HG03378 (cell line): ENCODE measurements around the gene KRTAP4-3.
"Not testable (repeated sequence)": the region's sequence is repeated elsewhere in the genome, so short reads cannot be mapped to it uniquely, and the experiment has no call there.

Experiments
- ATAC-seq: cut with Tn5 transposase; IDR thresholded peaks from one replicate; pipeline ENCODE4 v1.9.1; 2021; ENCODE audit warnings: mild to moderate bottlenecking, moderate library complexity; ENCODE audit not compliant: unreplicated experiment

KRTAP4-3 gene

DNA sequence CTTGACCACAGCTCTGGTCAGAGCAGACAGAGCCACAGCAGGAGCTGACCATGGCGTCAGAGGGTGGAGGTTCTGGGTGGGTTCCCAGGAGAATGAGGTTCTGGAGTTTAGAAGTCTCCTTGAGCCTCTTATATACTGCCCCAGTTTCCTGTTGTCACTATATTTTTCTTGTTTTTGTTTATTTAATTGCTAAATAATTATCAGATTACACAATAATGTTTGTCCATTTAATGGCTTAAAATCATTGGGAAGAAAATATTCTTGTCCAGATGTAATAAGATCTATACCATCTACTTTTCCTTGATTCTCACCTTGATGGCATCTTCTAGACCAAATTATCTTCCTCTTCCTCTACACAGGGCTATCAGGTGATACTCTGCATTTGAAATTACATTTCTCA, at the start of gene KRTAP4-3:
TSS of gene KRTAP4-3 (minus strand) at position 101 of the 400 bp plus-strand sequence. CDS start at position 52, 49 bp downstream.
- no peak for ATAC-seq

DNA sequence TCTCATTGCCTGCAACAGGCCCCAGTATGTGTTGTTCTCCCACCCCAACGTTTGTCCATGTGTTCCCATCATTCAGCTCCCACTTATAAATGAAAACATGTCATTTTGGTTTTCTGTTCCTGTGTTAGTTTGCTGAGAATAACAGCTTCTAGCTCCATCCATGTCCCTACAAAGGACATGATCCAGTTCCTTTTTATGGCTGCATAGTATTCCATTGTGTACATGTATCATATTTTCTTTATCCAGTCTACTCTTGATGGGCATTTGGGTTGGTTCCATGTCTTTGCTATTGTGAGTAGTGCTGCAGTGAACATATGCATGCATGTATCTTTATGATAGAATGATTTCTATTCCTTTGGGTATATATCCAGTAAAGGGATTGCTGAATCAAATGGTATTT, 47.7 kb upstream of the KRTAP4-3 start:
- no peak for ATAC-seq

DNA sequence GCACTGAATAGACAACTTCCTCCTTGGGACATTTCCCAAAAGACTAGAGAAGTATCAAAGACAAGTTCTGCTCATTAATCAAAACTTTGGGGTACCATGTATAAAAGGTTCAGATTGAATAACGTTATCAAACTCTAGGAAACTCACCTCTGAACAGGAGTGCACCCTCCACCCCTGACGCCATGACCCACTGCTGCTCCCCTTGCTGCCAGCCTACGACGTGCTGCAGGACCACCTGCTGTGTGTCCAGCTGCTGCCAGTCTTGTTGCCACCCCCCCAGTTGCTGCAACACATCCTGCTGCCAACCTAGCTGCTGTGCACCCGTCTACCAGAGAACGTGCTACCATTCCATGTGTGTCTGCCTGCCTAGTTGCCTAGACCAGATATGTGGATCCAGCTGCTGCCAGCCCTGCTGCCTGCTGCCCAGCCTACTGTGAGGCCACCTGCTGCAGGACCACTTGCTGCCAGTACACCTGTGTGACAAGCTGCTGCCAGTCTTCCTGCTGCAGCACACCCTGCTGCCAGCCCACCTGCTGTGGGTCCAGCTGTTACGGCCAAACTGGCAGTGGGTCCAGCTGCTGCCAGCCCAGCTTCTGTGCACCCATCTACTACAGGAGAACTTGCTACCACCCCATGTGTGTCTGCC, 44.6 kb upstream of the KRTAP4-3 start:
- no peak for ATAC-seq

DNA sequence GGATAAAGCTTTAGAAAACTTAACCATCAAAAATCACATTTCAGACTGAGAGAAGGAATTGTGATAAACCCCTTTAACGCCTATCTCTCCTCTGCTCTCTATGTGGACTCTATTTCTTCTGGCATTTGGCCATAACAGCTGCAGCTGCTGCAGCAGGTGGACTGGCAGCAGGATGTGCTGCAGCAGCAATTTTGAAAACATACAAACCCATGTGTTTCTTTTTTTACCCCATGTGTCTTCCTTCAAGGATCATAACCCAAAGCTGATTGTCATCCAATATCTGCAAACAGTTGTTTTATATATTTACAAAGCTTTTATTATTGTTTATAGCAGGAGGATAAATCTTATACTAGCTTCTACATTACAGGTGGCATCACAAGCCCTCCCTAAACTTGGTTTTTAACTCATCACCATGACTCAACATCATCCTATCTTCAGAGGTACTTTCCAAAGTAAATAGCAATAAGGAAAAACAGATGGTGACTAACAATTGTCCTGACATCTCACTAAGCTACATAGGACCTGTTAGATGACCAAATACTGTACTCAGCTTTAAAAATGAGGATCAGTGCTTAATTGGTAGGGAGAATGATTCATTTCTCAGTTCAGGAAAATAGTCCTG, 43.9 kb upstream of the KRTAP4-3 start:
- no peak for ATAC-seq

DNA sequence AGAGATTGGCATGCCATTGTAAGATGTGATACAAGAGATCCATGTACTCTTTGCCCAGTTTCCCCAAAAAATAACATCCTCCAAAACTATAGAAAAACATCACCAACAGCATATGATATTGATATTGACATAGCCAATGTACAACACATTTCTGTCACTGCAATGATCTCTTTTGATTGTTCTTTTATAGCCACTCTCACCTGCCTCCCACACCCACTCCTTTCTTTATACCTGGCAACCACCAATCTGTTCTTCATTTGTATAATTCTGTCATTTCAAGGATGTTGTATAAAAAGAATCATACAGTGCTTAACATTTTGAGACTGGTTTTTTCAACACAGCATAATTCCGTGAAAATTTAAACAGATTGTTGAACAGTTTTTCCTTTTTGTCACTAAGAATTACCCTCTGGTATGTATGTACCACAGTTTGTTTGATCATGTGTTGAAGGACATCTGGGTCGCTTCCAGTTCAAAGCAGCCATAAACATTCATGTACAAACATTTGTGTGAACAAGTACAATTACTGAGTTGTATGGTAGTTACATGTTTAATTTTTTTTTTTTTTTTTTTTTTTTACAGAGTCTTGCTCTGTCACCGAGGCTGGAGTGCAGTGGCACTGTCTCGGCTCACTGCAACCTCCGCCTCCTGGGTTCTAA, 31.5 kb upstream of the KRTAP4-3 start:
- no peak for ATAC-seq

DNA sequence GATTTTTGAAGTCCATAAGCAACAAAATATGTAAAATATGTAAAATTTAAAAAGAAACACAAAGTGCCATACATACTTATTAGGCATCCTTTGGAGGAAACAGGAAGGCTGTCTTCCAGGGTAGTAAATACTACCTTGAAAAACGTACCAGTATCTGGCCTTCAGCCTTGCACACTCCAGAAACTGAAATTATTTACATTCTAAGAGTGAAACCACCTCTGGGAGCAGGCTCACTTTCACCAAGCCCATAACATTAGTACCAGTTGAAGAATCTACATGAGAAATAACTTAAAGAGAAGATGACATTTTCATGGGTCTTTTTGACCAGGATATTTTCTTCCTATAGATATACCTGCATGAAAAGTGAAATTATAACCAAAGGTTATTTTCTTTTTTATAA, 28.0 kb upstream of the KRTAP4-3 start:
- no peak for ATAC-seq

DNA sequence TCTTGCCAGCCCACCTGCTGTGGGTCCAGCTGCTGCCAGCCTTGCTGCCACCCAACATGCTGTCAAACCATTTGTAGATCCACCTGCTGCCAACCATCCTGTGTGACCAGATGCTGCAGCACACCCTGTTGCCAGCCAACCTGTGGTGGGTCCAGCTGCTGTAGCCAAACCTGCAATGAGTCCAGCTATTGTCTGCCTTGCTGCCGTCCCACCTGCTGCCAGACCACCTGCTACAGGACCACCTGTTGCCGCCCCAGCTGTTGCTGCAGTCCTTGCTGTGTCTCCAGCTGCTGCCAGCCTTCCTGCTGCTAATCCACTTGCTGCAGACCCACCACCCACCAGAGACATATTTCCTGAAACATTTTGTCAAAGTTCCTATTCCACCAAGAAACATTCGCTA, 22.3 kb upstream of the KRTAP4-3 start:
- ATAC-seq: no peak

DNA sequence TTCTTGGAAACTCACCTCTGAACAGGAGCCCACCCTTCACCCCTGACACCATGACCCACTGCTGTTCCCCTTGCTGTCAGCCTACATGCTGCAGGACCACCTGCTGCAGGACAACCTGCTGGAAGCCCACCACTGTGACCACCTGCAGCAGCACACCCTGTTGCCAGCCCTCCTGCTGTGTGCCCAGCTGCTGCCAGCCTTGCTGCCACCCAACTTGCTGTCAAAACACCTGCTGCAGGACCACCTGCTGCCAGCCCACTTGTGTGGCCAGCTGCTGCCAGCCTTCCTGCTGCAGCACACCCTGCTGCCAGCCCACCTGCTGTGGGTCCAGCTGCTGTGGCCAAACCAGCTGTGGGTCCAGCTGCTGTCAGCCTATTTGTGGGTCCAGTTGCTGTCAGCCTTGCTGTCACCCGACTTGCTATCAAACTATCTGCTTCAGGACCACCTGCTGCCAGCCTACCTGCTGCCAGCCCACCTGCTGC, 21.9 kb upstream of the KRTAP4-3 start, which contains the start of gene KRTAP9-1:
TSS of gene KRTAP9-1 (plus strand) at position 51 of the 482 bp plus-strand sequence. CDS start at position 51, 0 bp downstream.
- ATAC-seq: not testable (repeated sequence)

DNA sequence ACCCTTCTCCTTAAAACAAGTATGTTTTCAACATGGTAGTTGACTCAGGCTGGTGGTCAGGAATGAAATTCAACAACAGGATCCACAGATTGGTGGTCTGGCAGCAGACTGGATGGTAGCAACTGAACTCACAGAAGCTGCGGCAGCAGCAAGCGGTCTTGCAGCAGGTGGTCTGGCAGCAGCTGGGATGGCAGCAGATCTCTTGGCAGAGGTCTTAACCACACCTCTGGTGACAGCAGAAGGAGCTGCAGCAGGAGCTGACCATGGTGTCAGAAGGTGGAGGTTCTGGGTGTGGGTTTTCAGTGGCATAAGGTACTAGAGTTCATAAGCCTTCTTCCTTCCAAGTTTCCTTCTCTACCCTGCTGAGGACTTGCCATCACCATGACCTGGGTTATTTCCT, 18.9 kb upstream of the KRTAP4-3 start:
- no peak for ATAC-seq

DNA sequence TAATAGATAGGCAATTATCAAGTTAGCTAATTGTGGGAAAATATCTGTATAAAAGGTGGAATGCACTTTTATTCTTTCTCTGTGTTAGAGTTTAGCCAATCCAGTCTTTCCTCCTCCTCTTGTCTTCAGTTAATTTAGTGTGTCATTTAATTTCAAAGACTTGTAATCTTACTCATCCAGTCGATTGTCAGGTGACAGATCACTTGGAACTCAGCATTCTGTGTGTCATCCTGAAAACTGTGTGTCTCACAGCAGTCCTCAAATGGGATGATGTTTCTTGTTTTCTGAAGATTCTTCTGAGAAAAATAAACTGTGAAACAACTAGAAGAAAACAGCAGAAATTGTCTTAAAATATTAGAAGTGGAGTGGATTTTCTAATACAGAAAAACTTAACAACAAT, 17.0 kb upstream of the KRTAP4-3 start:
- no peak for ATAC-seq

DNA sequence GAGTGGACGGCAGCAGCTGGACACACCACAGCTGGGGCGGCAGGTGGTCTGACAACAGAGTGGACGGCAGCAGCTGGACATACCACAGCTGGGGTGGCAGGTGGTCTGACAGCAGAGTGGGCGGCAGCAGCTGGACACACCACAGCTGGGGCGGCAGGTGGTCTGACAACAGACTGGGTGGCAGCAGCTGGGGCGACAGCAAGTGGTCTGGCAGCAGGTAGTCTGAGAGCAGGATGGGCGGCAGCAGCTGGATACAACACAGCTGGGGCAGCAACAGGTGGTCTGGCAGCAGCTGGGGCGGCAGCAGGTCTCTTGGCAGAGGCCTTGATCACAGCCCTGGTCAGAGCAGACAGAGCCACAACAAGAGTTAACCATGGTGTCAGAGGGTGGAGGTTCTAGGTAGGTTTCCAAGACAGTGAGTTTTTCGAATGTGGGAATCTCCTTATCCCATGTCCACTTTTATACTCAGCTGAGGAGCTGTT, 16.5 kb upstream of the KRTAP4-3 start, which contains the start of gene KRTAP4-1:
TSS of gene KRTAP4-1 (minus strand) at position 432 of the 482 bp plus-strand sequence. CDS start at position 375, 57 bp downstream.
- ATAC-seq: no peak

DNA sequence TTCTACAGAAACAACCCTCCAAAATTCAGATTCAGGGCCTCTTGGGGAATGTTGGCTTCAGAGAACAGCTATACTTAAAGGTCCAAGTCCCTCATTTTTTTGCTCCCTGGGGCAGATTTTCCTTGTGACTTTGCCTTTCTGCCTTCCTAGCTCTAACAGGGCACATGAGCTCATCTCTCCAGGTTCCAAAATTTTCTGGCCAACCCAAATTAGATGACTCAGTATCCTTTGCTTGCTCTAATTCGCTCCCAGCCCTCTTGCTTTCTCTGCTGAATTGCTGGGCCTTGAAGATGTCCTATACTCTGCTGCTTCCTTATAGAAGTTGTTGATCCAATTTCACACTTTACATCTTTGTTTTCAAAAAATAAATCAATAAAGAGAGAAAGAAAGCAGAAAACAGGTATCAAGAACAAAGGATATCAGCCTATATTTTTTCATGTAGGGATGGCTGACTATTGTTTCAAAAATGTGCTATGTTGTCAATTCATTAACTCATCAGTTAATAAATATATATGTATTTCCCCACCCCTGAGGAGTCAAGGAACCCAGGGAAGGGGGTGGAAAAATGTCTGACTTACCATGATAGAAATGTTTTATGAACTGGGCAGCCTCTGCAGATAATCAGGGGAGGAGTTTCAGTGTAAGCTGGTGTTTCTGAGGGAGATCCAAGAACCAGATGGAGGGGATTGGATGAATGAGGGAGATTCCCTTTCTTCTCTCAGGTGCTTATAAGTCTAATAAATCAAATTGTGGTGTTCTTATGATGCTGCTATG, 11.0 kb upstream of the KRTAP4-3 start:
- ATAC-seq: no peak

DNA sequence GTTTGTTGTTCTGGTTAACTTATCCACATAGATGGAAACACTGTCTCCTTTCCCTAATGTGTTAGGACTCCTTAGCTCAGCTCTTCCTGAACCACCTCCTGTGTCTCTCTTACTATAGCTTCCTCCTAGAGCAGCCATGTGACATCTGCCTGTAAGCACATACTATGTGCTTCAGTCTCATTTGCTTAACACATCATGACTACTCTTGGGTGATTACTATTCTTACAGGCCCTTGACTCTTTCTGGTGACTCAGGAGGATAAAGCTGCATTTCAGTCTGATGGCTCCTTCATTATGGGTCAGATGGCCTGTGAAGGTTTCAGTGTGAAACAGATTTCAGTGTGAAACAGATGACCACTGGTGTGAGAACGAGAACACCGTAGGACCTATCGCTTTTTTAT, 10.3 kb upstream of the KRTAP4-3 start:
- ATAC-seq: no peak

DNA sequence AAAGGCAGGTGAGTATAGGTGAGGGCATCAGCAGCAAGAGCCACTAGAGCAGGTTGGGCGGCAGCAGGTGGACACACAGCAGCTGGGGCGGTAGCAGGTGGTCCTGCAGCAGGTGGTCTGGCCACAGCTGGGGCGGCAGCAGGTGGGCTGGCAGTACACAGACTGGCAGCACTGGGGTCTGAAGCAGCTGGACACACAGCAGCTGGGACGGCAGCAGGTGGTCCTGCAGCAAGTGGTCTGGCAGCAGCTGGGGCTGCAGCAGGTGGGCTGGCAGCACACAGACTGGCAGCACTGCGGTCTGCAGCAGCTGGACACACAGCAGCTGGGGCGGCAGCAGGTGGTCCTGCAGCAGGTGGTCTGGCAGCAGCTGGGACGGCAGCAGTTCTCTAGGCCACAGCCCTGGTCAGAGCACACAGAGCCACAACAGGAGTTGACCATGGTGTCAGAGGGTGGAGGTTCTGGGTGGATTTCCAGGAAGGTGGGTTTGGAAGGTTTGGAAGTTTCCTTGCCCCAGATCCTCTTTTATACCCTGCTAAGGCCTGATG, 9.8 kb upstream of the KRTAP4-3 start, which contains the start of gene KRTAP4-2:
TSS of gene KRTAP4-2 (minus strand) at position 495 of the 545 bp plus-strand sequence. CDS start at position 438, 57 bp downstream.
- no peak for ATAC-seq

DNA sequence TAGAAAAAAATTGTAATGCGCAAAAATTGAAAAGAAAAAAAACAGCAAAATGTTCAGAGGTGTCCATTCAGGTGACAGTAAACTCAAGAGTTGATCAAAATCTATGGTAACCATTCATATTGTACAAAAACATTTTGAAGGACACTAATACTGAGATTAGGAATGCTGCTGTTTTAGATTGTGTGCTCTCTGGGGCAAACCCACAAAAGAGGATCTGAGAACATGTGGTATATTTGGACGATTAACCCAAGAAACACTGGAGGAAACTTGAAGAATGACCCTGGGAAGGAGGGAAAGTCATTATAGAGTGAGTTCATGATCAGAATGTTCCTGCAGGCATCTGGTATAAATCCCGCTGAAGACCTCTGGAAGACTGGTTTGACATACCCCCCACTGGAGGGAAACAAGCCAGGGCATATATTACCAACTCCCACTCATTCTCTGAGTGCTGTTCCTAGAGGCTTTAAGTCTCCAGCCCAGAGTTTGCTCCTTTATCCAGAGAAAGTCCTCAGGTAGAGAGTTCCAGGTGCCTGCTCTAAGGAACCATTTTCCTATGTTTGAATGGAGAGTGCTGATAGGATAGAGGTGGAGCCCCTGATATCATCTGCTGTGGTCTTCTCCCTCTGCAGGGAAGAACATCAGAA, 8.8 kb upstream of the KRTAP4-3 start:
- no peak for ATAC-seq

DNA sequence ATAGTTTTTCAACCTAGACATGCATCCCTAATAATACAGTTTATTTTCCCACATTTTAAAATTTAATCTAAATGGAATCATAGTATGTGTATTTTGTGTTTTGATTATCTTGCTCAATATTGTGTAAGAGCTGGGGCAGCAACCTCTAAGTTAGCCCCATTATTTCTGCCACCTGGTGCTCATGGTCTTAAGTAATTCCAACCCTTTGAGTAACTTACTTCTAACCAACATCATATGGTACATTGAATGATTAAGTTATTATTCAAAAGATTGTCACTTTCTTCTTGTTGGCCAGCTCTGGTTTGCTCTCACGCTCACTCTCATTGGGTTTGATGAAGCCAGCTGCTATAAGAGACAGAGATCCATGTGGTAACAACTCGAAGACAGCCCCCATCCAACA, 3.9 kb upstream of the KRTAP4-3 start:
- ATAC-seq: no peak

DNA sequence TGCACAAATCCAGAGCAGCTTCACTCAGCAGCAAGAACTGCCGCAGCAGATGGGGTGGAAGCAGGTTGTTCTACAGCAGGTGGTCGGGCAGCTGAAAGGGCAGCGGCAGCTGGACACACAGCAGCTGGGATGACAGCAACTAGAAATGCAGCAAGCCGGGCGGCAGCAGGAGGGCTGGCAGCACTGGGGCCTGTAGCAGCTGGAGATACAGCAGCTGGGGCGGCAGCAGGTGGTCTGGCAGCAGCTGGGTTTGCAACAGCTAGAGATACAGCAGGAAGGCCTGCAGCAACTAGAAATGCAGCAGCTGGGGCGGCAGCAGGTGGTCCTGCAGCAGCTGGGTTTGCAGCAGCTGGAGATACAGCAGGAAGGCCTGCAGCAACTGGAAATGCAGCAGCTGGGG, 460 bp downstream of the KRTAP4-3 start:
- no peak for ATAC-seq

DNA sequence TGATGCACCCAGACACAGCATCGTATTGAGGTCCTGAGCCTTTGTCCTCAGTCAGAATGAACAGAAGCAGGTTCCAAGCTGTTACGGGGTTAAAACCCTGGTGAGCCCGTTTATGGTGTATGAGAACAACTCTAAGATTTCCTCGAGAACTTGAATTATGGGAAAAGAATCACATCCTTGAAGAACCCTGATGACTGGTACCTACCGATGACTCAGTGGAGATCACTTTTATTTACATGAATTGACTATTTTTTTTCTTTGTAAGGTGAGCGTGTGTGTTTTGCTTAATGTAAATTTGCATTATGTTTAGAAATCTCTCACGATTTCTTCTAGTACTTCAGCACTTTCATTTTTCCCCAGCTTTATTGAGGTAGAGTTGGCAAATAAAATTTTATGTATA, 4.2 kb downstream of the KRTAP4-3 start:
- ATAC-seq: no peak

DNA sequence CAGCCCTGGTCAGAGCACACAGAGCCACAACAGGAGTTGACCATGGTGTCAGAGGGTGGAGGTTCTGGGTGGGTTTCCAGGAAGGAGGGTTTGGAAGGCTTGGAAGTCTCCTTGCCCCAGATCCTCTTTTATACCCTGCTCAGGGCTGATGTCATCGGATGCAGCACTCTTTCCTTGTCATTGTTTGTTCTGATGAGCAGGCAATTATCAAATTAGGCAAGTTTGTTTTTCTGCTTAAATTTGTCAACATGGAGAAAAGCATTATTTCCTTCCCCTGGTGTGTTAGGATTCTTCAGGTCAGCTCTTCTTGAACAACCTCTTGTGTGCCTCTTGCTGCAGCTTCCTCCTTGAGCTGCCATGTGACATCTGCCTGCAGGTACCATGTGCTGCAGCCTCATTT, 7.4 kb downstream of the KRTAP4-3 start, which contains the start of gene KRTAP4-4:
TSS of gene KRTAP4-4 (minus strand) at position 101 of the 400 bp plus-strand sequence. CDS start at position 44, 57 bp downstream.
- no peak for ATAC-seq

DNA sequence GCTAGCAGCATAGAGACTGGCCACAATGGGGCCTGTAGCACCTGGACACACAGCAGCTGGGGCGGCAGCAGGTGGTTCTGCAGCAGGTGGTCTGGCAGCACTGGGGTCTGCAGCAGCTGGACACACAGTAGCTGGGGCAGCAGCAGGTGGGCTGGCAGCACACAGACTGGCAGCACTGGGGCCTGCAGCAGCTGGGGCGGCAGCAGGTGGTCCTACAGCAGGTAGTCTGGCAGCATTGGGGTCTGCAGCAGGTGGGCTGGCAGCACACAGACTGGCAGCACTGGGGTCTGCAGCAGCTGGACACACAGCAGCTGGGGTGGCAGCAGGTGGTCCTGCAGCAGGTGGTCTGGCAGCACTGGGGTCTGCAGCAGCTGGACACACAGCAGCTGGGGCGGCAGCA, 7.8 kb downstream of the KRTAP4-3 start:
- ATAC-seq: not testable (repeated sequence)
